GM23338 (cell line): ENCODE results near the gene MEP1A. TPM values are rescaled to one million over a fixed set of nuclear protein-coding genes. Genes with fewer than 3 reads are reported as not detected.
"Not testable (repeated sequence)": the region's sequence is repeated elsewhere in the genome, so short reads cannot be mapped to it uniquely, and the experiment has no call there.

Source experiments
- ATAC-seq: fragments of 200-7000 bp; cut with Tn5 transposase; 3 replicates; pipeline ENCODE4 v1.9.1; 2020
- DNase-seq: peaks from one replicate; pipeline ENCODE4 v3.0.0-alpha.2; 2015; ENCODE audit warnings: low spot score
- H2AFZ ChIP-seq: fragments of 200-600 bp; sonication (generic); 2 replicates; pipeline ENCODE4 v1.8.0; 2016; ENCODE audit warnings: antibody characterized with exemption, mild to moderate bottlenecking, moderate library complexity
- H3F3A ChIP-seq: fragments of 200-600 bp; sonication (generic); replicated peaks from 2 replicates; pipeline ENCODE4 v1.8.0; 2017; ENCODE audit warnings: antibody characterized with exemption, mixed run types, low read depth
- H3K27ac ChIP-seq: fragments of 200-600 bp; sonication (generic); 2 replicates; pipeline ENCODE4 v1.6.1; 2016; ENCODE audit warnings: low read depth
- H3K27me3 ChIP-seq: fragments of 200-600 bp; sonication (generic); 2 replicates; pipeline ENCODE4 v1.8.0; 2016; ENCODE audit warnings: mild to moderate bottlenecking, mixed run types, moderate library complexity; ENCODE audit not compliant: insufficient read depth
- H3K36me3 ChIP-seq: fragments of 200-600 bp; sonication (generic); 2 replicates; pipeline ENCODE4 v1.8.0; 2016; ENCODE audit warnings: mild to moderate bottlenecking; ENCODE audit not compliant: insufficient read depth
- H3K4me1 ChIP-seq: fragments of 200-600 bp; sonication (generic); 2 replicates; pipeline ENCODE4 v1.8.0; 2016; ENCODE audit warnings: mild to moderate bottlenecking, moderate library complexity; ENCODE audit not compliant: insufficient read depth
- H3K4me2 ChIP-seq: fragments of 200-600 bp; sonication (generic); 2 replicates; pipeline ENCODE4 v1.7.1; 2017; ENCODE audit warnings: mixed run types
- H3K4me3 ChIP-seq: fragments of 200-600 bp; sonication (generic); 2 replicates; pipeline ENCODE4 v1.6.1; 2016; ENCODE audit warnings: mixed run types
- H3K79me2 ChIP-seq: fragments of 200-600 bp; sonication (generic); replicated peaks from 2 replicates; pipeline ENCODE4 v1.8.0; 2017; ENCODE audit warnings: mild to moderate bottlenecking; ENCODE audit not compliant: insufficient read depth
- H3K9me2 ChIP-seq: fragments of 200-600 bp; sonication (generic); 2 replicates; pipeline ENCODE4 v1.8.0; 2017; ENCODE audit not compliant: insufficient read depth
- H4K20me1 ChIP-seq: fragments of 200-600 bp; sonication (generic); replicated peaks from 2 replicates; pipeline ENCODE4 v1.8.0; 2017; ENCODE audit warnings: mild to moderate bottlenecking; ENCODE audit not compliant: insufficient read depth
- H3K27ac Mint-ChIP-seq: 2 replicates; pipeline ENCODE4 v1.8.0; 2020; ENCODE audit warnings: inconsistent platforms, mild to moderate bottlenecking, moderate library complexity, mixed read lengths
- H3K27me3 Mint-ChIP-seq: 3 replicates; pipeline ENCODE4 v1.8.0; 2022; ENCODE audit warnings: low read depth, mild to moderate bottlenecking, moderate library complexity, mixed read lengths, inconsistent platforms; ENCODE audit not compliant: insufficient read depth, poor library complexity
- H3K36me3 Mint-ChIP-seq: 3 replicates; pipeline ENCODE4 v1.8.0; 2021; ENCODE audit warnings: low read depth, mild to moderate bottlenecking, inconsistent platforms, moderate library complexity, mixed read lengths
- H3K4me1 Mint-ChIP-seq: 3 replicates; pipeline ENCODE4 v1.8.0; 2020; ENCODE audit warnings: mild to moderate bottlenecking, inconsistent platforms, mixed read lengths
- H3K4me3 Mint-ChIP-seq: 3 replicates; pipeline ENCODE4 v1.8.0; 2021; ENCODE audit warnings: moderate library complexity, mild to moderate bottlenecking, inconsistent platforms, mixed read lengths
- H3K9me3 Mint-ChIP-seq: 3 replicates; pipeline ENCODE4 v1.8.0; 2020; ENCODE audit warnings: moderate library complexity, mild to moderate bottlenecking, inconsistent platforms, mixed read lengths
- EZH2phosphoT487 ChIP-seq: fragments of 200-600 bp; sonication (generic); IDR thresholded peaks from one replicate; pipeline ENCODE4 v1.8.1; 2018; ENCODE audit warnings: antibody characterized with exemption; ENCODE audit not compliant: unreplicated experiment
- JUNB ChIP-seq: IDR thresholded peaks from one replicate; pipeline ENCODE4 v1.6.1; 2016; ENCODE audit warnings: antibody characterized with exemption; ENCODE audit not compliant: unreplicated experiment
- NANOG ChIP-seq: IDR thresholded peaks from 2 replicates; pipeline ENCODE4 v1.6.1; 2016; ENCODE audit warnings: antibody characterized with exemption, borderline replicate concordance
- POLR2AphosphoS5 ChIP-seq: IDR thresholded peaks from 2 replicates; pipeline ENCODE4 v1.6.1; 2016; ENCODE audit warnings: antibody characterized with exemption, low read depth
- ZNF114 ChIP-seq: fragments of 250-450 bp; sonication (Bioruptor Pico); IDR thresholded peaks from 2 replicates; pipeline ENCODE4 v1.5.0; 2020; ENCODE audit warnings: mild to moderate bottlenecking, moderate library complexity
- ZNF331 ChIP-seq: fragments of 250-450 bp; sonication (Bioruptor Pico); IDR thresholded peaks from 2 replicates; pipeline ENCODE4 v1.5.0; 2020; ENCODE audit warnings: low read depth, mild to moderate bottlenecking, moderate library complexity
- ZNF462 ChIP-seq: fragments of 250-450 bp; sonication (Bioruptor Pico); IDR thresholded peaks from 2 replicates; pipeline ENCODE4 v1.5.0; 2020; ENCODE audit warnings: mild to moderate bottlenecking, moderate library complexity
- polyA plus RNA-seq: library from polyadenylated mRNA; unstranded; fragments of >200 nt; fragmentation: Nextera tagmentation; extraction: Ambion mirVana; gene quantifications from 2 replicates; pipeline ENCODE4 v1.2.1, GENCODE V29; 2016
- total RNA-seq: library from RNA; depleted of rRNA; stranded (reverse); fragments of >200 nt; shearing (Covaris generic); gene quantifications from 2 replicates; pipeline ENCODE4 v1.2.3, GENCODE V29; 2014
- TF ChIP-seq, protein P1 (sequence below), 2 experiments: fragments of 200-600 bp in 1 of 2; sonication (generic) in 1 of 2; conservative IDR thresholded peaks; 2 replicates each; pipeline versions ENCODE4 v1.5.1 to v1.6.1; 2016 to 2017; ENCODE audit warnings: antibody characterized with exemption in 2 of 2, low read depth in 2 of 2, mild to moderate bottlenecking in 2 of 2, moderate library complexity in 1 of 2

Gene MEP1A
- total and polyA plus RNA-seq, 2 experiments from 2014 or later = not detected

GRCh38 chr6:46834257-46834916 is 41.2 kb downstream of the MEP1A start:
- not testable (repeated sequence) for H3K27me3 Mint-ChIP-seq, H3F3A ChIP-seq, H3K4me1 ChIP-seq, H2AFZ ChIP-seq, H3K36me3 ChIP-seq, H3K27ac ChIP-seq, DNase-seq, H3K27ac Mint-ChIP-seq, H4K20me1 ChIP-seq, H3K79me2 ChIP-seq, H3K4me2 ChIP-seq, H3K27me3 ChIP-seq, H3K4me1 Mint-ChIP-seq, H3K9me2 ChIP-seq, H3K9me3 Mint-ChIP-seq, ATAC-seq, H3K4me3 Mint-ChIP-seq, H3K4me3 ChIP-seq, H3K36me3 Mint-ChIP-seq

GRCh38 chr6:46834991-46835390 is 41.8 kb downstream of the MEP1A start:
- H3K9me3 Mint-ChIP-seq, ATAC-seq, H3K27me3 ChIP-seq, H3K4me3 Mint-ChIP-seq, H3K36me3 ChIP-seq, H3K4me3 ChIP-seq, H3K4me2 ChIP-seq, H3K4me1 Mint-ChIP-seq, H3K27me3 Mint-ChIP-seq, H3K4me1 ChIP-seq, H3K9me2 ChIP-seq, H3K36me3 Mint-ChIP-seq, DNase-seq, H3F3A ChIP-seq, H3K27ac ChIP-seq, H4K20me1 ChIP-seq, H3K79me2 ChIP-seq, H3K27ac Mint-ChIP-seq, H2AFZ ChIP-seq: not testable (repeated sequence)

GRCh38 chr6:46838033-46838432 is 44.8 kb downstream of the MEP1A start:
- no peaks in the 10 kb centered on the region for H3F3A ChIP-seq
- H3K27me3 Mint-ChIP-seq = no peaks in the 10 kb centered on the region
- TF ChIP-seq JUNB (no peak), POLR2AphosphoS5 (no peak), ZNF462 (CRISPR knock-in tag) (no peak), EZH2phosphoT487 (no peak), ZNF331 (no peak), NANOG (no peak), ZNF114 (CRISPR knock-in tag) (no peak)
- TF ChIP-seq, protein P1, sequence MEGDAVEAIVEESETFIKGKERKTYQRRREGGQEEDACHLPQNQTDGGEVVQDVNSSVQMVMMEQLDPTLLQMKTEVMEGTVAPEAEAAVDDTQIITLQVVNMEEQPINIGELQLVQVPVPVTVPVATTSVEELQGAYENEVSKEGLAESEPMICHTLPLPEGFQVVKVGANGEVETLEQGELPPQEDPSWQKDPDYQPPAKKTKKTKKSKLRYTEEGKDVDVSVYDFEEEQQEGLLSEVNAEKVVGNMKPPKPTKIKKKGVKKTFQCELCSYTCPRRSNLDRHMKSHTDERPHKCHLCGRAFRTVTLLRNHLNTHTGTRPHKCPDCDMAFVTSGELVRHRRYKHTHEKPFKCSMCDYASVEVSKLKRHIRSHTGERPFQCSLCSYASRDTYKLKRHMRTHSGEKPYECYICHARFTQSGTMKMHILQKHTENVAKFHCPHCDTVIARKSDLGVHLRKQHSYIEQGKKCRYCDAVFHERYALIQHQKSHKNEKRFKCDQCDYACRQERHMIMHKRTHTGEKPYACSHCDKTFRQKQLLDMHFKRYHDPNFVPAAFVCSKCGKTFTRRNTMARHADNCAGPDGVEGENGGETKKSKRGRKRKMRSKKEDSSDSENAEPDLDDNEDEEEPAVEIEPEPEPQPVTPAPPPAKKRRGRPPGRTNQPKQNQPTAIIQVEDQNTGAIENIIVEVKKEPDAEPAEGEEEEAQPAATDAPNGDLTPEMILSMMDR (conservative IDR thresholded peaks at IDR 0.05; ENCODE audit: low read depth in 2 of 2) = no peak

More at GRCh38 chr6:46838033-46838432, 44.8 kb downstream of the MEP1A start:
- DNase-seq (no peak), ATAC-seq (no peak)
- no peaks in the 10 kb centered on the region for H4K20me1 ChIP-seq
- H3K27ac ChIP-seq = no peak overlapping the region
- H3K4me3 ChIP-seq = no peak overlapping the region
- Mint-ChIP-seq H3K9me3 (peaks cover 22% of the 10 kb centered on the region), H3K27ac (no peak overlapping the region), H3K4me3 (no peak overlapping the region), H3K4me1 (no peaks in the 10 kb centered on the region), H3K36me3 (peaks cover 11% of the 10 kb centered on the region; the same call in 2 of the 3 replicates)
- no peaks in the 10 kb centered on the region for H3K36me3 ChIP-seq
- no peak overlapping the region for H3K4me2 ChIP-seq
- no peaks in the 10 kb centered on the region for H3K4me1 ChIP-seq
- H3K9me2 ChIP-seq = no peaks in the 10 kb centered on the region
- H3K79me2 ChIP-seq = no peaks in the 10 kb centered on the region
- no peaks in the 10 kb centered on the region for H3K27me3 ChIP-seq
- H2AFZ ChIP-seq = no peak overlapping the region
